Panc1 (cell line): ENCODE measurements around the gene ARMH2. TPM values are rescaled to one million over a fixed set of nuclear protein-coding genes. Genes with fewer than 3 reads are reported as not detected.

Experiments used
- ATAC-seq: fragments of 200-7000 bp; cut with Tn5 transposase; 2 replicates; pipeline ENCODE4 v1.9.1; 2020; ENCODE audit warnings: mild to moderate bottlenecking, moderate library complexity
- BruUV-seq: library from RNA; stranded (reverse); fragments of 400-500 nt; replicated peaks from 2 replicates; lab custom pipeline; 2021; lab: Mats Ljungman, UMichigan
- CTCF ChIA-PET: fragments of 300-600 bp; sonication (Branson Sonifier 250); formaldehyde crosslinking; loops from one replicate; lab custom pipeline; 2022; ENCODE audit warnings: antibody characterized with exemption; lab: Charles Lee
- POLR2A ChIA-PET: fragments of 300-600 bp; sonication (Branson Sonifier 250); formaldehyde crosslinking; loops from one replicate; lab custom pipeline; 2022; ENCODE audit warnings: antibody characterized with exemption; lab: Charles Lee
- DNase-seq: peaks from one replicate; pipeline ENCODE4 v3.0.0-alpha.2; 2010; ENCODE audit warnings: low read depth, low spot score
- H3K27ac ChIP-seq: 2 replicates; pipeline ENCODE4 v1.5.1; 2011; ENCODE audit warnings: mild to moderate bottlenecking, low read length, inconsistent platforms
- H3K27me3 ChIP-seq: fragments of 200-500 bp; sonication (Bioruptor generic); 2 replicates; pipeline ENCODE4 v1.6.0; 2014; ENCODE audit warnings: low read length, inconsistent platforms; ENCODE audit not compliant: control insufficient read depth, insufficient read depth
- H3K36me3 ChIP-seq: fragments of 200-500 bp; sonication (Bioruptor generic); 2 replicates; pipeline ENCODE4 v1.5.1; 2014; ENCODE audit warnings: inconsistent platforms, mild to moderate bottlenecking, low read length, moderate library complexity; ENCODE audit not compliant: control insufficient read depth, insufficient read depth
- H3K4me1 ChIP-seq: 2 replicates; pipeline ENCODE4 v1.5.1; 2011; ENCODE audit warnings: inconsistent platforms, mild to moderate bottlenecking, low read length, moderate library complexity; ENCODE audit not compliant: control insufficient read depth, insufficient read depth
- H3K4me3 ChIP-seq, 2 experiments: 2 replicates each; pipeline ENCODE4 v1.5.1; 2011 to 2012; ENCODE audit warnings: low read depth in 2 of 2, low read length in 2 of 2, mild to moderate bottlenecking in 2 of 2, inconsistent platforms in 1 of 2, moderate library complexity in 1 of 2
- H3K9me3 ChIP-seq: fragments of 200-500 bp; sonication (Bioruptor generic); 2 replicates; pipeline ENCODE4 v1.5.1; 2014; ENCODE audit warnings: low read depth, mild to moderate bottlenecking, inconsistent platforms, low read length, moderate library complexity; ENCODE audit not compliant: control insufficient read depth, insufficient read depth
- CTCF ChIP-seq: fragments of 450-650 bp; IDR thresholded peaks from 2 replicates; pipeline ENCODE4 v1.5.1; 2017; ENCODE audit warnings: mild to moderate bottlenecking
- POLR2AphosphoS5 ChIP-seq: IDR thresholded peaks from 2 replicates; pipeline ENCODE4 v1.6.1; 2012; ENCODE audit warnings: mild to moderate bottlenecking, low read depth, low read length, moderate library complexity
- REST ChIP-seq, 2 experiments: IDR thresholded peaks; 2 replicates each; pipeline ENCODE4 v1.6.1; 2011 to 2012; ENCODE audit warnings: low read depth in 2 of 2, control low read depth in 1 of 2, low read length in 1 of 2, mild to moderate bottlenecking in 1 of 2, moderate library complexity in 1 of 2; ENCODE audit not compliant: insufficient read depth in 1 of 2
- SIN3A ChIP-seq: IDR thresholded peaks from 2 replicates; pipeline ENCODE4 v1.6.1; 2012; ENCODE audit warnings: low read depth, mild to moderate bottlenecking, low read length, moderate library complexity, borderline replicate concordance; ENCODE audit not compliant: insufficient read depth
- TCF7L2 ChIP-seq: IDR thresholded peaks from 2 replicates; pipeline ENCODE4 v1.6.1; 2011; ENCODE audit warnings: mild to moderate bottlenecking, low read depth, low read length, inconsistent platforms
- in situ Hi-C: cut with HindIII; loops from 2 replicates; pipeline ENCODE4 v1.10.0; 2016; ENCODE audit warnings: low sequenced_read_pairs, low pct_unique_long_range_greater_than_20kb
- intact Hi-C: fragments of 100-400 bp; cut with micrococcal nuclease; formaldehyde crosslinking; loops from one replicate; pipeline ENCODE4 v1.10.0; 2022; ENCODE audit not compliant: unreplicated experiment
- total RNA-seq: library from RNA; stranded (reverse); gene quantifications from one replicate; pipeline ENCODE4 v1.2.1, GENCODE V29; 2021; ENCODE audit not compliant: unreplicated experiment

Gene ARMH2
- total RNA-seq, 1 experiment from 2014 or later = not detected

DNA sequence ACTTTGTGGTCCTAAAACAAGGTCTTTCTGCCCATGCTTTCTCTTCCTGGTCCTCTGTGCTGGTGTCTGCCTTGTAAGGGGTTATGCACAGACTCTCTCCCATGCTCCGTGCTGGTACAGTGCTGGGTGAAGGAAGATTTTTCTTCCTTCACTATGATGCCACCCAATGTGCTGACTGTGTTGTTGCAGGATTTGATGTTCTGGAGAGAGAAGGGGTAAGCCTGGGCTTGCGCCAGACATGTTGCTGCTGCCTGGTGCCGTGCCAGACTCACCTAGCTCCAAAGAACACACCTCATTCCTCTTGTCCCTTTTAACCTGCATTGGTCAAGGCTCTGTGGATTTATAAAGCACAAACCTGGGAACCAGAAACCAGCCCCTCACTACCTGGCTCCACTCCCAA lies 28.4 kb upstream of the ARMH2 start:
- Histone ChIP-seq H3K27ac (no peak overlapping the region), H3K36me3 (no peaks in the 10 kb centered on the region), H3K9me3 (no peaks in the 10 kb centered on the region), H3K27me3 (peaks cover 2% of the 10 kb centered on the region; the same call in 1 of the 2 replicates), H3K4me3 (no peak overlapping the region), H3K4me1 (no peaks in the 10 kb centered on the region)
- ChIA-PET POLR2A (no interaction called here), CTCF (no interaction called here)
- intact Hi-C loops (no loop called here), in situ Hi-C loops (no loop called here)
- TF ChIP-seq REST (IDR thresholded peaks at IDR 0.05; ENCODE audit: insufficient read depth in 1 of 2, low read depth in 2 of 2, low read length in 1 of 2) (no peak), TCF7L2 (no peak), SIN3A (no peak), CTCF (no peak; the same call in 1 of the 2 replicates), POLR2AphosphoS5 (no peak)
- BruUV-seq = no TSS peak
- ATAC-seq = peak; percentile 77
- no peak for DNase-seq

- H3K4me3 ChIP-seq = no peak overlapping the region
- H3K27me3 ChIP-seq = no peaks in the 10 kb centered on the region
- POLR2A ChIA-PET = no interaction called here
- in situ Hi-C loops (no loop called here), intact Hi-C loops (no loop called here)
- no peaks in the 10 kb centered on the region for H3K4me1 ChIP-seq
- H3K36me3 ChIP-seq = no peaks in the 10 kb centered on the region
- no peak for TF ChIP-seq REST (IDR thresholded peaks at IDR 0.05; ENCODE audit: insufficient read depth in 1 of 2, low read depth in 2 of 2, low read length in 1 of 2)
- TF ChIP-seq POLR2AphosphoS5 = no peak
- TF ChIP-seq SIN3A = no peak
- no peak for TF ChIP-seq TCF7L2
- TF ChIP-seq CTCF = no peak
- DNase-seq = no peak
- ATAC-seq = no peak
- no peak overlapping the region for H3K27ac ChIP-seq
- CTCF ChIA-PET = no interaction called here
- no TSS peak for BruUV-seq
- no peaks in the 10 kb centered on the region for H3K9me3 ChIP-seq
Measured at GRCh38 chr6:24825130-24825630, 26.5 kb upstream of the ARMH2 start.
